Neuron (in vitro differentiated cells): ENCODE results near the gene NARS2.

Experiments
- H2AFZ ChIP-seq: one replicate; pipeline ENCODE4 v1.6.1; 2013; ENCODE audit warnings: low read depth, mild to moderate bottlenecking, inconsistent platforms, low read length, moderate library complexity
- H3K27me3 ChIP-seq: one replicate; pipeline ENCODE4 v1.6.1; 2013; ENCODE audit warnings: low read length; ENCODE audit not compliant: insufficient read depth
- H3K36me3 ChIP-seq: one replicate; pipeline ENCODE4 v1.6.1; 2013; ENCODE audit warnings: low read length; ENCODE audit not compliant: insufficient read depth
- H3K4me1 ChIP-seq: one replicate; pipeline ENCODE4 v1.6.1; 2013; ENCODE audit warnings: low read length; ENCODE audit not compliant: insufficient read depth
- H3K4me3 ChIP-seq: 2 replicates; pipeline ENCODE4 v1.5.1; 2013; ENCODE audit warnings: mild to moderate bottlenecking, low read length, moderate library complexity
- H3K9me3 ChIP-seq: one replicate; pipeline ENCODE4 v1.6.1; 2013; ENCODE audit warnings: low read length

NARS2 gene

GRCh38 chr11:78549624-78550409 lies 24.8 kb downstream of the NARS2 start:
- no peaks in the 10 kb centered on the region for H3K27me3 ChIP-seq
- H3K4me3 ChIP-seq = no peak overlapping the region
- H3K9me3 ChIP-seq = no peaks in the 10 kb centered on the region
- no peak overlapping the region for H2AFZ ChIP-seq
- H3K4me1 ChIP-seq = peaks cover 7% of the 10 kb centered on the region
- peaks cover 6% of the 10 kb centered on the region for H3K36me3 ChIP-seq

GRCh38 chr11:78548911-78549590 lies 25.6 kb downstream of the NARS2 start:
- Histone ChIP-seq H2AFZ (no peak overlapping the region), H3K4me3 (no peak overlapping the region), H3K9me3 (no peaks in the 10 kb centered on the region), H3K4me1 (peaks cover 7% of the 10 kb centered on the region), H3K27me3 (no peaks in the 10 kb centered on the region), H3K36me3 (peaks cover 5% of the 10 kb centered on the region)

GRCh38 chr11:78547931-78548705 lies 26.5 kb downstream of the NARS2 start:
- no peaks in the 10 kb centered on the region for H3K9me3 ChIP-seq
- no peak overlapping the region for H3K4me3 ChIP-seq
- H3K4me1 ChIP-seq = peaks cover 7% of the 10 kb centered on the region
- H3K36me3 ChIP-seq = peaks cover 6% of the 10 kb centered on the region
- no peaks in the 10 kb centered on the region for H3K27me3 ChIP-seq
- no peak overlapping the region for H2AFZ ChIP-seq

- H2AFZ ChIP-seq = no peak overlapping the region
- no peaks in the 10 kb centered on the region for H3K4me1 ChIP-seq
- H3K4me3 ChIP-seq = no peak overlapping the region
- no peaks in the 10 kb centered on the region for H3K27me3 ChIP-seq
- no peaks in the 10 kb centered on the region for H3K9me3 ChIP-seq
- H3K36me3 ChIP-seq = peaks cover 5% of the 10 kb centered on the region
These were observed 32.7 kb downstream of the NARS2 start for GRCh38 chr11:78542007-78542406.

GRCh38 chr11:78541537-78541936 lies 33.1 kb downstream of the NARS2 start:
- no peaks in the 10 kb centered on the region for H3K27me3 ChIP-seq
- peaks cover 2% of the 10 kb centered on the region for H3K9me3 ChIP-seq
- H3K4me1 ChIP-seq = no peaks in the 10 kb centered on the region
- no peak overlapping the region for H2AFZ ChIP-seq
- H3K4me3 ChIP-seq = no peak overlapping the region
- peaks cover 5% of the 10 kb centered on the region for H3K36me3 ChIP-seq

GRCh38 chr11:78540256-78540655 lies 34.4 kb downstream of the NARS2 start:
- no peaks in the 10 kb centered on the region for H3K4me1 ChIP-seq

GRCh38 chr11:78539506-78539905 lies 35.2 kb downstream of the NARS2 start:
- peaks cover 2% of the 10 kb centered on the region for H3K9me3 ChIP-seq
- H3K36me3 ChIP-seq = peaks cover 9% of the 10 kb centered on the region
- no peak overlapping the region for H2AFZ ChIP-seq
- no peak overlapping the region for H3K4me3 ChIP-seq
- H3K27me3 ChIP-seq = no peaks in the 10 kb centered on the region
- no peaks in the 10 kb centered on the region for H3K4me1 ChIP-seq

More at GRCh38 chr11:78540256-78540655, 34.4 kb downstream of the NARS2 start:
- no peak overlapping the region for H2AFZ ChIP-seq
- peaks cover 2% of the 10 kb centered on the region for H3K9me3 ChIP-seq
- H3K36me3 ChIP-seq = peaks cover 5% of the 10 kb centered on the region
- H3K4me3 ChIP-seq = no peak overlapping the region
- no peaks in the 10 kb centered on the region for H3K27me3 ChIP-seq

GRCh38 chr11:78536933-78537332 lies 37.7 kb downstream of the NARS2 start:
- peaks cover 2% of the 10 kb centered on the region for H3K9me3 ChIP-seq
- H3K4me1 ChIP-seq = no peaks in the 10 kb centered on the region
- no peaks in the 10 kb centered on the region for H3K27me3 ChIP-seq
- H2AFZ ChIP-seq = no peak overlapping the region
- no peak overlapping the region for H3K4me3 ChIP-seq
- peaks cover 6% of the 10 kb centered on the region for H3K36me3 ChIP-seq

GRCh38 chr11:78535920-78536319 lies 38.7 kb downstream of the NARS2 start:
- no peaks in the 10 kb centered on the region for H3K4me1 ChIP-seq

GRCh38 chr11:78535027-78535426 lies 39.6 kb downstream of the NARS2 start:
- peaks cover 2% of the 10 kb centered on the region for H3K9me3 ChIP-seq
- no peaks in the 10 kb centered on the region for H3K4me1 ChIP-seq
- H3K27me3 ChIP-seq = no peaks in the 10 kb centered on the region
- H2AFZ ChIP-seq = no peak overlapping the region
- no peak overlapping the region for H3K4me3 ChIP-seq
- H3K36me3 ChIP-seq = peaks cover 6% of the 10 kb centered on the region

More at GRCh38 chr11:78535920-78536319, 38.7 kb downstream of the NARS2 start:
- Histone ChIP-seq H3K27me3 (no peaks in the 10 kb centered on the region), H2AFZ (no peak overlapping the region), H3K4me3 (no peak overlapping the region), H3K9me3 (peaks cover 2% of the 10 kb centered on the region), H3K36me3 (peaks cover 6% of the 10 kb centered on the region)

GRCh38 chr11:78533399-78533798 lies 41.3 kb downstream of the NARS2 start:
- no peaks in the 10 kb centered on the region for H3K4me1 ChIP-seq
- H3K9me3 ChIP-seq = peaks cover 2% of the 10 kb centered on the region
- H3K36me3 ChIP-seq = peaks cover 5% of the 10 kb centered on the region
- no peak overlapping the region for H2AFZ ChIP-seq
- no peaks in the 10 kb centered on the region for H3K27me3 ChIP-seq
- H3K4me3 ChIP-seq = no peak overlapping the region

GRCh38 chr11:78532991-78533390 lies 41.7 kb downstream of the NARS2 start:
- H3K4me1 ChIP-seq = no peaks in the 10 kb centered on the region
- H3K9me3 ChIP-seq = peaks cover 2% of the 10 kb centered on the region
- H2AFZ ChIP-seq = no peak overlapping the region
- H3K27me3 ChIP-seq = no peaks in the 10 kb centered on the region
- no peak overlapping the region for H3K4me3 ChIP-seq
- peaks cover 5% of the 10 kb centered on the region for H3K36me3 ChIP-seq
